Liver (tissue), 9 donors: Measurements from ENCODE around the gene ADAMTS3. TPM values are rescaled to one million over a fixed set of nuclear protein-coding genes. Genes with fewer than 3 reads are reported as not detected.

Experiments
- DNase-seq: peaks from one replicate; pipeline ENCODE4 v3.0.0-alpha.2; 2017; ENCODE audit warnings: low spot score
- H3K27ac ChIP-seq, 2 donors: one replicate each; pipeline ENCODE4 v1.7.0; 2013; ENCODE audit warnings: inconsistent platforms in 2 of 2, low read length in 2 of 2, control low read depth in 1 of 2, low read depth in 1 of 2, mild to moderate bottlenecking in 1 of 2
- H3K27me3 ChIP-seq, 4 donors: one replicate each; pipeline versions ENCODE4 v1.6.1 to v1.7.0; 2013; ENCODE audit warnings: low read length in 3 of 4, inconsistent platforms in 1 of 4, mild to moderate bottlenecking in 1 of 4, moderate library complexity in 1 of 4; ENCODE audit not compliant: control insufficient read depth in 4 of 4, insufficient read depth in 4 of 4
- H3K36me3 ChIP-seq, 4 donors: one replicate each; pipeline versions ENCODE4 v1.6.1 to v1.7.0; 2013; ENCODE audit warnings: low read length in 3 of 4, mild to moderate bottlenecking in 3 of 4, low read depth in 1 of 4, moderate library complexity in 1 of 4; ENCODE audit not compliant: control insufficient read depth in 4 of 4, insufficient read depth in 3 of 4
- H3K4me1 ChIP-seq, 4 donors: one replicate each; pipeline versions ENCODE4 v1.6.1 to v1.7.0; 2013; ENCODE audit warnings: low read length in 3 of 4, mild to moderate bottlenecking in 3 of 4, moderate library complexity in 1 of 4; ENCODE audit not compliant: control insufficient read depth in 4 of 4, insufficient read depth in 4 of 4
- H3K4me3 ChIP-seq, 3 donors: one replicate each; pipeline versions ENCODE4 v1.6.1 to v1.7.0; 2013; ENCODE audit warnings: low read length in 3 of 3, control low read depth in 1 of 3, low read depth in 1 of 3, mild to moderate bottlenecking in 1 of 3
- H3K9ac ChIP-seq, 2 donors: one replicate each; pipeline ENCODE4 v1.7.0; 2013; ENCODE audit warnings: low read length in 2 of 2, mild to moderate bottlenecking in 2 of 2, moderate library complexity in 2 of 2, control low read depth in 1 of 2, low read depth in 1 of 2
- H3K9me3 ChIP-seq, 4 donors: one replicate each; pipeline versions ENCODE4 v1.6.1 to v1.7.0; 2013; ENCODE audit warnings: low read length in 3 of 4; ENCODE audit not compliant: control insufficient read depth in 4 of 4
- EGR1 ChIP-seq, 2 donors: IDR thresholded peaks; 2 replicates each; pipeline ENCODE4 v1.6.1; 2016 to 2018; ENCODE audit warnings: antibody characterized with exemption in 2 of 2, low read depth in 2 of 2
- FOXA1 ChIP-seq: IDR thresholded peaks from 2 replicates; pipeline ENCODE4 v1.6.1; 2016; ENCODE audit warnings: antibody characterized with exemption
- FOXA2 ChIP-seq: IDR thresholded peaks from 2 replicates; pipeline ENCODE4 v1.6.1; 2016; ENCODE audit warnings: antibody characterized with exemption
- HNF4A ChIP-seq, 2 donors: conservative IDR thresholded peaks; 2 replicates each; pipeline ENCODE4 v1.6.1; 2016; ENCODE audit warnings: antibody characterized with exemption in 2 of 2, mild to moderate bottlenecking in 2 of 2
- HNF4G ChIP-seq: IDR thresholded peaks from 2 replicates; pipeline ENCODE4 v1.6.1; 2016; ENCODE audit warnings: antibody characterized with exemption
- JUND ChIP-seq, 2 donors: IDR thresholded peaks; 2 replicates each; pipeline ENCODE4 v1.6.1; 2016; ENCODE audit warnings: antibody characterized with exemption in 2 of 2
- NR2F2 ChIP-seq: IDR thresholded peaks from 2 replicates; pipeline ENCODE4 v1.6.1; 2016; ENCODE audit warnings: antibody characterized with exemption
- RAD21 ChIP-seq, 2 donors: IDR thresholded peaks; 2 replicates each; pipeline ENCODE4 v1.6.1; 2016; ENCODE audit warnings: antibody characterized with exemption in 2 of 2, mild to moderate bottlenecking in 2 of 2
- RXRA ChIP-seq, 2 donors: IDR thresholded peaks; 2 replicates each; pipeline ENCODE4 v1.6.1; 2017 to 2018; ENCODE audit warnings: antibody characterized with exemption in 2 of 2, mild to moderate bottlenecking in 1 of 2
- SP1 ChIP-seq: IDR thresholded peaks from 2 replicates; pipeline ENCODE4 v1.6.1; 2018; ENCODE audit warnings: antibody characterized with exemption, mild to moderate bottlenecking
- TAF1 ChIP-seq: conservative IDR thresholded peaks from 2 replicates; pipeline ENCODE4 v1.6.1; 2016; ENCODE audit warnings: antibody characterized with exemption, mild to moderate bottlenecking
- YY1 ChIP-seq: IDR thresholded peaks from 2 replicates; pipeline ENCODE4 v1.6.1; 2016; ENCODE audit warnings: antibody characterized with exemption, mild to moderate bottlenecking
- WGBS: extraction: QIAGEN DNeasy Blood & Tissue Kit; methylation state at CpG from one replicate; pipeline ENCODE4 v1.1.7; 2013; 5-methylcytosine and 5-hydroxymethylcytosine counted together
- polyA plus RNA-seq, 2 donors: library from polyadenylated mRNA; stranded (reverse) in 1 of 2; unstranded in 1 of 2; fragments of 200-250 nt in 1 of 2; fragments of >200 nt in 1 of 2; fragmentation: Nextera tagmentation in 1 of 2; extraction: Ambion mirVana in 1 of 2; gene quantifications; one replicate each; pipeline versions ENCODE4 v1.2.1 to v1.2.3, GENCODE V29; 2013 to 2015
- total RNA-seq, 2 donors: library from RNA; depleted of rRNA; stranded (reverse); fragments of >200 nt; gene quantifications; one replicate each; pipeline ENCODE4 v1.2.3, GENCODE V29; 2014
- TF ChIP-seq, protein P1 (sequence below): IDR thresholded peaks from 2 replicates; pipeline ENCODE4 v1.6.1; 2016; ENCODE audit warnings: antibody characterized with exemption
- TF ChIP-seq, protein P2 (sequence below): IDR thresholded peaks from 2 replicates; pipeline ENCODE4 v1.6.1; 2016; ENCODE audit warnings: antibody characterized with exemption
- TF ChIP-seq, protein P3 (sequence below): fragments of 150-350 bp; IDR thresholded peaks from 2 replicates; pipeline ENCODE4 v1.5.1; 2017; ENCODE audit warnings: improper control_type of control experiment, low read depth, low read length; ENCODE audit not compliant: missing input control
- donor health status: healthy.
- donor health status: healthy.
- donor health status: healthy.
- donor health status: healthy.
- donor health status: healthy.

The ADAMTS3 gene
- total and polyA plus RNA-seq, 4 donors = 0.12 to 1.9 (median 0.25) TPM; not detected in 1

DNA sequence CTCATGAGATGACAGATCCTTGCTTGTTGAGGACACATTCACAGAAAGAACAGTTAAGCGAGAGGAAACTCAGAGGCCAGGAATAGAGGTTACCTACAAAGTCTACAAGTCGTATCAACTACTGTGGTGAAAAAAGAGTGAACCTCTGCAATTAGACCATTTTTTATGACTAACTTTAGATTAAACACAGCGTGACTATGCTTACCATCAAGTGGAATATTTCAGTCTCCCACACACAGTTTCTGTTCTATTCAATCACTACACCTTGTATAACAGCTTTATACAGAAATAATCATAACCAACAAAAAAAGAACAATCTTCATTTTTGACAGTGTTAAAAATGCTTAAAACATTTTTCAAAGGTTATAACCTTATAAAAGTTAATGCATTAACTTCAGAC lies 46.6 kb downstream of the ADAMTS3 start:
- TF ChIP-seq, protein P1, sequence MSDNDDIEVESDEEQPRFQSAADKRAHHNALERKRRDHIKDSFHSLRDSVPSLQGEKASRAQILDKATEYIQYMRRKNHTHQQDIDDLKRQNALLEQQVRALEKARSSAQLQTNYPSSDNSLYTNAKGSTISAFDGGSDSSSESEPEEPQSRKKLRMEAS = no peak
- H3K9me3 ChIP-seq = no peaks in the 10 kb centered on the region
- no peak overlapping the region for H3K4me3 ChIP-seq
- H3K27ac ChIP-seq = no peak overlapping the region
- H3K9ac ChIP-seq = no peak overlapping the region
- no peak for DNase-seq
- 83% methylated on average over 3 of the region's 3 CpGs for WGBS
- H3K36me3 ChIP-seq = no peaks in the 10 kb centered on the region
- no peaks in the 10 kb centered on the region for H3K4me1 ChIP-seq
- no peaks in the 10 kb centered on the region for H3K27me3 ChIP-seq

DNA sequence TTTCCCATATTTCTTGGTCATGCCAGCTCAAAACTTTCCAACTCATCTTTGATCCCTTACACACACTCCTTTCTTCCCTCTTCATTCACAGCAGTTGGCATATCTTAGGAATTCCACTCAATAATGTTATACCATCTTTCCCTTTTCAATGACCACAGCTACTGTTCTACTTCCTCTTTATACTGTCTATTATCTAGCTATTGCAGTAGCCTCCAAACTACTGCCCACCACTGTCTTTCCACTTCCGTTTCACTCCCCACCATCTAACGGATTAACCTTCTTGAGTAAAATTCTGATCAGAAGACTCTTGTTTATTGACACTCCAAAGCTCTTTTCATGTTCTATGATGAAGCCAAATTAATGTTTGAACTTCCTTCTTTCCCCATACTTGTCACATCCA lies 55.8 kb downstream of the ADAMTS3 start:
- no peak overlapping the region for H3K9ac ChIP-seq
- no peaks in the 10 kb centered on the region for H3K4me1 ChIP-seq
- no peak overlapping the region for H3K4me3 ChIP-seq
- no peaks in the 10 kb centered on the region for H3K9me3 ChIP-seq
- TF ChIP-seq RAD21 (IDR thresholded peaks at IDR 0.05) (no peak), FOXA2 (no peak), HNF4G (no peak), NR2F2 (no peak), FOXA1 (no peak), JUND (IDR thresholded peaks at IDR 0.05) (no peak), TAF1 (no peak), EGR1 (IDR thresholded peaks at IDR 0.05; ENCODE audit: low read depth in 2 of 2) (no peak), YY1 (no peak)
- TF ChIP-seq, protein P2, sequence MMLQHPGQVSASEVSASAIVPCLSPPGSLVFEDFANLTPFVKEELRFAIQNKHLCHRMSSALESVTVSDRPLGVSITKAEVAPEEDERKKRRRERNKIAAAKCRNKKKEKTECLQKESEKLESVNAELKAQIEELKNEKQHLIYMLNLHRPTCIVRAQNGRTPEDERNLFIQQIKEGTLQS = no peak
- TF ChIP-seq, protein P1 = no peak
- DNase-seq = no peak
- no peaks in the 10 kb centered on the region for H3K27me3 ChIP-seq
- H3K27ac ChIP-seq = no peak overlapping the region
- 84% methylated on average over 2 of the region's 2 CpGs for WGBS
- H3K36me3 ChIP-seq = no peaks in the 10 kb centered on the region

DNA sequence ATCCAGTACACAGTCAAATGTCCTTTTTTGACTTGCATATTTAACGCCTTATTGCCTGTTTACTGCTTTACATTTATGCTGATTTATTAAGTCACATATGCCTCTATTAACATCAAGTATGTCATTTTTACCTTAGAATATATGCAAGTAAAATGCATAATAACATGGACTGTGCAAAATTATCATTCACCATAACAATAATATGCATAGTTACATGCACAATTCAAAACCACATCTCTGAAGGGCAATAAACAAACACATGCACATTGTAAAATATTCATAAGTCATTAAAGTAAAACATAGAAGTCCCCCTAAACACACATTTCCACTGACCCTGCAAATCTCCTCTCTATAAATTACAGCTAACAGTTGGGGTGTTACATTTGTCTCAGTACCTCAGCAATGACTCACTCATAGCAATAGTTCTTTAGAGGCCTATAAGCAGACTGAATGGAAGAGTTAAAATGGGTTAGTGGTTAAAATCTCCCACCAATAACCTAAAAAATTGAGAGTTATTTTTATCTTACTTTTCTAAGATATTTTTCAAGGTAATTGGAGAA lies 61.1 kb downstream of the ADAMTS3 start:
- DNase-seq = no peak
- H3K4me3 ChIP-seq = no peak overlapping the region
- H3K9ac ChIP-seq = no peak overlapping the region
- WGBS = 89% methylated on average over 1 of the region's 1 CpG
- no peak overlapping the region for H3K27ac ChIP-seq
- no peaks in the 10 kb centered on the region for H3K4me1 ChIP-seq
- H3K36me3 ChIP-seq = no peaks in the 10 kb centered on the region
- TF ChIP-seq HNF4G (no peak), FOXA2 (no peak), SP1 (no peak), YY1 (no peak), RXRA (IDR thresholded peaks at IDR 0.05) (no peak), JUND (IDR thresholded peaks at IDR 0.05) (no peak), HNF4A (conservative IDR thresholded peaks at IDR 0.05) (no peak), TAF1 (no peak), EGR1 (IDR thresholded peaks at IDR 0.05; ENCODE audit: low read depth in 2 of 2) (no peak)
- TF ChIP-seq, protein P1 = no peak
- TF ChIP-seq, protein P3, sequence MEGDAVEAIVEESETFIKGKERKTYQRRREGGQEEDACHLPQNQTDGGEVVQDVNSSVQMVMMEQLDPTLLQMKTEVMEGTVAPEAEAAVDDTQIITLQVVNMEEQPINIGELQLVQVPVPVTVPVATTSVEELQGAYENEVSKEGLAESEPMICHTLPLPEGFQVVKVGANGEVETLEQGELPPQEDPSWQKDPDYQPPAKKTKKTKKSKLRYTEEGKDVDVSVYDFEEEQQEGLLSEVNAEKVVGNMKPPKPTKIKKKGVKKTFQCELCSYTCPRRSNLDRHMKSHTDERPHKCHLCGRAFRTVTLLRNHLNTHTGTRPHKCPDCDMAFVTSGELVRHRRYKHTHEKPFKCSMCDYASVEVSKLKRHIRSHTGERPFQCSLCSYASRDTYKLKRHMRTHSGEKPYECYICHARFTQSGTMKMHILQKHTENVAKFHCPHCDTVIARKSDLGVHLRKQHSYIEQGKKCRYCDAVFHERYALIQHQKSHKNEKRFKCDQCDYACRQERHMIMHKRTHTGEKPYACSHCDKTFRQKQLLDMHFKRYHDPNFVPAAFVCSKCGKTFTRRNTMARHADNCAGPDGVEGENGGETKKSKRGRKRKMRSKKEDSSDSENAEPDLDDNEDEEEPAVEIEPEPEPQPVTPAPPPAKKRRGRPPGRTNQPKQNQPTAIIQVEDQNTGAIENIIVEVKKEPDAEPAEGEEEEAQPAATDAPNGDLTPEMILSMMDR = no peak
- TF ChIP-seq, protein P2 = no peak
- H3K27me3 ChIP-seq = no peaks in the 10 kb centered on the region
- H3K9me3 ChIP-seq = no peaks in the 10 kb centered on the region
